Muscle layer of colon (tissue), 2 donors: ENCODE data around the gene LRCOL1.

Experiments used
- H3K27ac ChIP-seq: one replicate; pipeline ENCODE4 v1.7.0; 2013; ENCODE audit warnings: low read depth, mild to moderate bottlenecking, low read length, moderate library complexity
- H3K27me3 ChIP-seq, 2 donors: one replicate each; pipeline ENCODE4 v1.7.0; 2013; ENCODE audit warnings: low read length in 2 of 2, mild to moderate bottlenecking in 2 of 2; ENCODE audit not compliant: insufficient read depth in 2 of 2, control insufficient read depth in 1 of 2
- H3K36me3 ChIP-seq: one replicate; pipeline ENCODE4 v1.7.0; 2013; ENCODE audit warnings: mild to moderate bottlenecking, low read length; ENCODE audit not compliant: insufficient read depth
- H3K4me1 ChIP-seq: one replicate; pipeline ENCODE4 v1.7.0; 2013; ENCODE audit warnings: mild to moderate bottlenecking, low read length; ENCODE audit not compliant: insufficient read depth
- H3K4me3 ChIP-seq, 2 donors: one replicate each; pipeline ENCODE4 v1.7.0; 2013; ENCODE audit warnings: low read length in 2 of 2, low read depth in 1 of 2, mild to moderate bottlenecking in 1 of 2, moderate library complexity in 1 of 2
- H3K9ac ChIP-seq: one replicate; pipeline ENCODE4 v1.7.0; 2013; ENCODE audit warnings: low read length
- H3K9me3 ChIP-seq: one replicate; pipeline ENCODE4 v1.7.0; 2013; ENCODE audit warnings: mild to moderate bottlenecking, low read length
- donor health status: abdominal sarcoma.
- donor health status: Adenocarcinoma of cecum.

LRCOL1 gene

GRCh38 chr12:132646850-132647249, 36.5 kb upstream of the LRCOL1 start:
- Histone ChIP-seq H3K9me3 (no peaks in the 10 kb centered on the region), H3K4me1 (no peaks in the 10 kb centered on the region), H3K9ac (no peak overlapping the region), H3K36me3 (peaks cover 41% of the 10 kb centered on the region), H3K27me3 (no peaks in the 10 kb centered on the region), H3K4me3 (no peak overlapping the region), H3K27ac (no peak overlapping the region)

- Histone ChIP-seq H3K4me1 (no peaks in the 10 kb centered on the region), H3K9ac (no peak overlapping the region), H3K27me3 (no peaks in the 10 kb centered on the region), H3K27ac (no peak overlapping the region), H3K4me3 (no peak overlapping the region), H3K9me3 (no peaks in the 10 kb centered on the region), H3K36me3 (peaks cover 30% of the 10 kb centered on the region)
Observed at GRCh38 chr12:132642846-132643835, 32.8 kb upstream of the LRCOL1 start.

GRCh38 chr12:132641811-132642650, 31.6 kb upstream of the LRCOL1 start:
- peaks cover 33% of the 10 kb centered on the region for H3K36me3 ChIP-seq
- no peaks in the 10 kb centered on the region for H3K4me1 ChIP-seq
- H3K9me3 ChIP-seq = no peaks in the 10 kb centered on the region
- no peak overlapping the region for H3K4me3 ChIP-seq
- H3K27me3 ChIP-seq = no peaks in the 10 kb centered on the region
- H3K9ac ChIP-seq = no peak overlapping the region
- no peak overlapping the region for H3K27ac ChIP-seq

GRCh38 chr12:132640936-132641335, 30.6 kb upstream of the LRCOL1 start:
- Histone ChIP-seq H3K9ac (no peak overlapping the region), H3K4me3 (no peak overlapping the region), H3K36me3 (peaks cover 38% of the 10 kb centered on the region), H3K27ac (no peak overlapping the region), H3K4me1 (no peaks in the 10 kb centered on the region), H3K27me3 (no peaks in the 10 kb centered on the region), H3K9me3 (no peaks in the 10 kb centered on the region)

- Histone ChIP-seq H3K27ac (no peak overlapping the region), H3K4me1 (no peaks in the 10 kb centered on the region), H3K27me3 (no peaks in the 10 kb centered on the region), H3K36me3 (peaks cover 44% of the 10 kb centered on the region), H3K9ac (no peak overlapping the region), H3K9me3 (no peaks in the 10 kb centered on the region), H3K4me3 (no peak overlapping the region)
Observed at GRCh38 chr12:132639956-132640520, 29.7 kb upstream of the LRCOL1 start.

- Histone ChIP-seq H3K27ac (no peak overlapping the region), H3K36me3 (peaks cover 47% of the 10 kb centered on the region)
Observed at GRCh38 chr12:132638541-132639408, 28.4 kb upstream of the LRCOL1 start.

GRCh38 chr12:132637811-132638210, 27.4 kb upstream of the LRCOL1 start:
- H3K27me3 ChIP-seq = no peaks in the 10 kb centered on the region
- H3K36me3 ChIP-seq = peaks cover 44% of the 10 kb centered on the region
- H3K9me3 ChIP-seq = no peaks in the 10 kb centered on the region
- no peak overlapping the region for H3K27ac ChIP-seq
- no peak overlapping the region for H3K9ac ChIP-seq
- H3K4me1 ChIP-seq = no peaks in the 10 kb centered on the region
- H3K4me3 ChIP-seq = no peak overlapping the region

More at GRCh38 chr12:132638541-132639408, 28.4 kb upstream of the LRCOL1 start:
- Histone ChIP-seq H3K4me1 (no peaks in the 10 kb centered on the region), H3K27me3 (no peaks in the 10 kb centered on the region), H3K9me3 (no peaks in the 10 kb centered on the region), H3K9ac (no peak overlapping the region), H3K4me3 (no peak overlapping the region)

GRCh38 chr12:132635076-132635955, 24.9 kb upstream of the LRCOL1 start:
- no peak overlapping the region for H3K27ac ChIP-seq
- H3K4me3 ChIP-seq = no peak overlapping the region

GRCh38 chr12:132634411-132634990, 24.1 kb upstream of the LRCOL1 start:
- Histone ChIP-seq H3K9me3 (no peaks in the 10 kb centered on the region), H3K27ac (no peak overlapping the region), H3K4me1 (no peaks in the 10 kb centered on the region), H3K4me3 (no peak overlapping the region), H3K36me3 (peaks cover 61% of the 10 kb centered on the region), H3K9ac (no peak overlapping the region), H3K27me3 (no peaks in the 10 kb centered on the region)

More at GRCh38 chr12:132635076-132635955, 24.9 kb upstream of the LRCOL1 start:
- Histone ChIP-seq H3K9ac (no peak overlapping the region), H3K4me1 (no peaks in the 10 kb centered on the region), H3K27me3 (no peaks in the 10 kb centered on the region), H3K36me3 (peaks cover 56% of the 10 kb centered on the region), H3K9me3 (no peaks in the 10 kb centered on the region)

- H3K36me3 ChIP-seq = peaks cover 66% of the 10 kb centered on the region
- H3K9ac ChIP-seq = no peak overlapping the region
- no peak overlapping the region for H3K27ac ChIP-seq
- H3K27me3 ChIP-seq = no peaks in the 10 kb centered on the region
- no peak overlapping the region for H3K4me3 ChIP-seq
- H3K9me3 ChIP-seq = no peaks in the 10 kb centered on the region
- no peaks in the 10 kb centered on the region for H3K4me1 ChIP-seq
Observed at GRCh38 chr12:132633901-132634300, 23.5 kb upstream of the LRCOL1 start.
